Esophagus muscularis mucosa (tissue), 4 donors: ENCODE results near the gene ETV7. TPM values are rescaled to one million over a fixed set of nuclear protein-coding genes. Genes with fewer than 3 reads are reported as not detected.
"Not testable (repeated sequence)": the region's sequence is repeated elsewhere in the genome, so short reads cannot be mapped to it uniquely, and the experiment has no call there.

Source experiments
- DNase-seq: peaks from one replicate; pipeline ENCODE4 v3.0.0-alpha.2; 2017; ENCODE audit errors: extremely low spot score
- H3K27ac ChIP-seq, 4 donors: fragments of 200-600 bp; sonication (generic); replicated peaks in 1 of 4; 1 replicate in 3 of 4; 2 replicates in 1 of 4; pipeline ENCODE4 v1.5.1; 2016 to 2019; ENCODE audit warnings: mild to moderate bottlenecking in 1 of 4
- H3K27me3 ChIP-seq, 4 donors: fragments of 200-600 bp; sonication (generic); one replicate each; pipeline versions ENCODE4 v1.5.1 to v1.6.0; 2016 to 2019
- H3K36me3 ChIP-seq, 4 donors: fragments of 200-600 bp; sonication (generic); one replicate each; pipeline ENCODE4 v1.5.1; 2016 to 2019
- H3K4me1 ChIP-seq, 4 donors: fragments of 200-600 bp; sonication (generic); one replicate each; pipeline ENCODE4 v1.5.1; 2016 to 2019
- H3K4me3 ChIP-seq, 4 donors: fragments of 200-600 bp; sonication (generic); 1 replicate in 2 of 4; 2 replicates in 2 of 4; pipeline ENCODE4 v1.5.1; 2016 to 2019; ENCODE audit warnings: mild to moderate bottlenecking in 4 of 4, moderate library complexity in 1 of 4
- H3K9me3 ChIP-seq, 4 donors: fragments of 200-600 bp; sonication (generic); 1 replicate in 3 of 4; 2 replicates in 1 of 4; pipeline ENCODE4 v1.5.1; 2016 to 2019
- EP300 ChIP-seq: sonication (generic); formaldehyde crosslinking; IDR thresholded peaks from one replicate; pipeline ENCODE4 v1.6.1; 2017; ENCODE audit warnings: antibody characterized with exemption
- POLR2A ChIP-seq: fragments of 450-650 bp; IDR thresholded peaks from one replicate; pipeline ENCODE4 v1.6.1; 2017; ENCODE audit warnings: antibody characterized with exemption, moderate library complexity, mild to moderate bottlenecking, low read depth
- POLR2AphosphoS5 ChIP-seq, 2 donors: sonication (generic); formaldehyde crosslinking; IDR thresholded peaks; one replicate each; pipeline ENCODE4 v1.6.1; 2017; ENCODE audit warnings: antibody characterized with exemption in 2 of 2
- WGBS: methylation state at CpG from one replicate; pipeline ENCODE4 v1.1.5; 2018; 5-methylcytosine and 5-hydroxymethylcytosine counted together
- intact Hi-C: fragments of 100-400 bp; cut with DNase I; formaldehyde crosslinking; loops from one replicate; pipeline ENCODE4 v1.15.1; 2023
- total RNA-seq, 4 donors: library from RNA; depleted of rRNA; stranded (reverse); fragments of >200 nt; gene quantifications; one replicate each; pipeline versions ENCODE4 v1.1.0 to v1.2.1, GENCODE V29; 2016
- TF ChIP-seq, protein P1 (sequence below), 3 experiments: fragments of 200-600 bp in 2 of 3; fragments of 450-650 bp in 1 of 3; sonication (generic) in 2 of 3; IDR thresholded peaks; one replicate each; pipeline ENCODE4 v1.5.1; 2017 to 2019; ENCODE audit warnings: antibody characterized with exemption in 3 of 3, mild to moderate bottlenecking in 2 of 3, moderate library complexity in 1 of 3

Gene ETV7
- total RNA-seq, 4 donors from 2014 or later: 0.71 to 1.5 TPM; not detected in 2

DNA sequence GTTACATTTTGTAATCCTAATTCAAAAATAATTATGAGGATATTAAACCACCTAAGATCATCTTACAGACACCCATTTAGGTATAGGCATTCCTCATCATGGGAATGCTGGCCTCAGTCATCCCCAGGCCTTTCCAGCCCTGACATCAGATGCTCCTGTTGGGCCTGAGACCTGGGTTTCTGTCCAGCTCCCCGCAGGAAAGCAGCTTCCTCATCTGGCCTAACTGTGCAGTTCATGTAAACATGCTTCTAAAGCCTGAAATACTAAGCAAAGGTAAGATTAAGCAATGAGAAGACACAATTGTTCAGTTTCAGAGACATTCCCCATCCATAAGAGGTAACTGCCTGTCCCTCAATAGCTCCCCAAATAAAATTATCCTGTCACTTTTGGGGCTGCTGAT is 19.0 kb downstream of the ETV7 start:
- no peak for TF ChIP-seq EP300
- no peak for TF ChIP-seq POLR2AphosphoS5 (IDR thresholded peaks at IDR 0.05)
- TF ChIP-seq POLR2A: no peak
- TF ChIP-seq, protein P1, sequence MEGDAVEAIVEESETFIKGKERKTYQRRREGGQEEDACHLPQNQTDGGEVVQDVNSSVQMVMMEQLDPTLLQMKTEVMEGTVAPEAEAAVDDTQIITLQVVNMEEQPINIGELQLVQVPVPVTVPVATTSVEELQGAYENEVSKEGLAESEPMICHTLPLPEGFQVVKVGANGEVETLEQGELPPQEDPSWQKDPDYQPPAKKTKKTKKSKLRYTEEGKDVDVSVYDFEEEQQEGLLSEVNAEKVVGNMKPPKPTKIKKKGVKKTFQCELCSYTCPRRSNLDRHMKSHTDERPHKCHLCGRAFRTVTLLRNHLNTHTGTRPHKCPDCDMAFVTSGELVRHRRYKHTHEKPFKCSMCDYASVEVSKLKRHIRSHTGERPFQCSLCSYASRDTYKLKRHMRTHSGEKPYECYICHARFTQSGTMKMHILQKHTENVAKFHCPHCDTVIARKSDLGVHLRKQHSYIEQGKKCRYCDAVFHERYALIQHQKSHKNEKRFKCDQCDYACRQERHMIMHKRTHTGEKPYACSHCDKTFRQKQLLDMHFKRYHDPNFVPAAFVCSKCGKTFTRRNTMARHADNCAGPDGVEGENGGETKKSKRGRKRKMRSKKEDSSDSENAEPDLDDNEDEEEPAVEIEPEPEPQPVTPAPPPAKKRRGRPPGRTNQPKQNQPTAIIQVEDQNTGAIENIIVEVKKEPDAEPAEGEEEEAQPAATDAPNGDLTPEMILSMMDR (IDR thresholded peaks at IDR 0.05): no peak
- whole genome bisulfite sequencing: 50% methylated on average over 1 of the region's 1 CpG
- Histone ChIP-seq H3K36me3 (no peaks in the 10 kb centered on the region), H3K4me1 (no peaks in the 10 kb centered on the region), H3K4me3 (no peak overlapping the region), H3K27ac (no peak overlapping the region), H3K9me3 (no peaks in the 10 kb centered on the region), H3K27me3 (peaks cover 0 to 8% (median 0%) of the 10 kb centered on the region in 4 donors)
- intact Hi-C loops: loop anchor here (10.0 kb wide), 1 partner anchor 344 kb away; the partner anchor contains the start of genes MAPK14 and SLC26A8
- no peak for DNase-seq

DNA sequence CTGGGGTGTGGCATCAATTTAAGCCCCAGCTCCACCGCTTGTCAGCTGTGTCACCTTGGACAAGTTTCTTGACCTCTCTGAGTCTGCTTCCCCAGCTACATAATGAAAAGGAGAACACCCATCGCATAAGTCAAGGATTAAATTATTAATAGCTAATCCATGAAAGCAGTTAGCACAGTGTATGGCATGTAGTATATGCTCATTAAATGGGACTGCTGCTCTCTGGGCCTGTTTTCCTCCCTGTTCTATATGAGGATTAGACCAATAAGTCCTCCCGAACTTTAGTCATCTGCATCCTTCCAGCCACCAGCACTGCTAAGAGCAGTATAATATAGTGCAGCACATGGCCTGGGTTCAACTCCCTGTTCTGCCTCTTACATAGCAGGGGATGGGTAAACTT is 19.7 kb downstream of the ETV7 start:
- intact Hi-C loops: loop anchor here (10.0 kb wide), 1 partner anchor 343 kb away; the partner anchor contains the start of genes MAPK14 and SLC26A8
- Histone ChIP-seq H3K27ac (no peak overlapping the region), H3K27me3 (peaks cover 0 to 8% (median 0%) of the 10 kb centered on the region in 4 donors), H3K4me1 (no peaks in the 10 kb centered on the region), H3K9me3 (no peaks in the 10 kb centered on the region), H3K4me3 (no peak overlapping the region), H3K36me3 (no peaks in the 10 kb centered on the region)
- WGBS: 90% methylated on average over 3 of the region's 3 CpGs
- TF ChIP-seq, protein P1 (IDR thresholded peaks at IDR 0.05): no peak
- TF ChIP-seq POLR2A (no peak), EP300 (no peak), POLR2AphosphoS5 (IDR thresholded peaks at IDR 0.05) (no peak)
- DNase-seq: no peak

DNA sequence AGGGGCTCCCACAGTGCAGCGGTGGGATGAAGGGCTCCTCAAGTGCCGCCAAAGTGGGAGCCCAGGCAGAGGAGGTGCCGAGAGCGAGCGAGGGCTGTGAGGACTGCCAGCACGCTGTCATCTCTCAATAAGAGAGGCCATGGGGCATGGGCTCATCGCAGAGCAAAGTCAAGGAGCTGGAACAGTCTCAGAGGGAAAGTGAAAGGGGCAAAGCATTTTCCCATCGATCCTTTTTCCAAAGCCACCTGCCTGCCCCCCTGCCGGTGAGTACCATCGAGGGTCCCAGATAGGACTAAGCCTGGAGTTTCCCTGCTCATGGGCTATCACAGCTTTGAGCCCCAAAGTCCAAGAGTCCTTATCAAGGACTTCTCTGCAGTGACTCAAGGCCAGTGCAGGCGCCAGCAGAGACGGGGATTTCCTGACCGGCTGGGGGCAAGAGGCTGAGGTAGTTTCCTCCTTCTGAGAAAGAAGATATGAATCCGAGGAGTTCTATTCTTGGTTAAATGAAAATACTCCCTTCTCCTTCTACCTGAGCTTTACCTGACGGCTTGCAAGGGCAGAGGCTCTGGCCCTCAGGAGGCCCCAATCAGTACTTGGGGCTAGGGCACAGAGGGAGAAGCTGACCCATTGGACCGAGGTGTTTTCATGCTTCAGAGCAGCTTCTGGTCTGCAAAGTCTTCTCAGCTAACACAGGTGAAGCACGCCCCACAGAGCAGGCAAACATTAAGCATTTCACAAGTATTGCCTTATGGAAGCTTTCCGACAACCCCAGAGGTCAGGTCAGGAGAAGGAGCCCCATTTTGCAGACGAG is 22.6 kb downstream of the ETV7 start:
- H3K27me3 ChIP-seq: no peaks in the 10 kb centered on the region
- WGBS: 86% methylated on average over 13 of the region's 19 CpGs
- no peak overlapping the region for H3K27ac ChIP-seq
- no peak for DNase-seq
- no peak overlapping the region for H3K4me3 ChIP-seq
- H3K36me3 ChIP-seq: no peaks in the 10 kb centered on the region
- TF ChIP-seq POLR2AphosphoS5 (IDR thresholded peaks at IDR 0.05) (no peak), POLR2A (no peak), EP300 (no peak)
- TF ChIP-seq, protein P1 (IDR thresholded peaks at IDR 0.05): no peak
- H3K9me3 ChIP-seq: no peaks in the 10 kb centered on the region
- intact Hi-C loops: loop anchor here (10.0 kb wide), 1 partner anchor 340 kb away; the partner anchor contains the start of genes MAPK14 and SLC26A8
- H3K4me1 ChIP-seq: peaks cover 6 to 9% (median 9%) of the 10 kb centered on the region in 4 donors

DNA sequence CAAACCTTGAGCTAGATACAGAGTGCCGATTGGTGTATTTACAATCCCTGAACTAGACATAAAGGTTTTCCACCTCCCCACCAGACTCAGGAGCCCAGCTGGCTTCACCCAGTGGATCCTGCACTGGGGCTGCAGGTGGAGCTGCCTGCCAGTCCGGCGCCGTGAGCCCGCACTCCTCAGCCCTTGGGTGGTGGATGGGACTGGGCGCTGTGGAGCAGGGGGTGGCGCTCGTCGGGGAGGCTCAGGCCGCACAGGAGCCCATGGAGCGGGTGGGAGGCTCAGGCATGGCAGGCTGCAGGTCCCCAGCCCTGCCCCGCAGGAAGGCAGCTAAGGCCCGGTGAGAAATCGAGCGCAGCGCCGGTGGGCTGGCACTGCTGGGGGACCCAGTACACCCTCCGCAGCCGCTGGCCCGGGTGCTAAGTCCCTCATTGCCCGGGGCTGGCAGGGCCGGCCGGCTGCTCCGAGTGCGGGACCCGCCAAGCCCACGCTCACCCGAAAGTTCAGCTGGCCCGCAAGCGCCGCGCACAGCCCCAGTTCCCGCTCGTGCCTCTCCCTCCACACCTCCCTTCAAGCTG is 23.3 kb downstream of the ETV7 start:
- peaks cover 6 to 14% (median 11%) of the 10 kb centered on the region in 4 donors for H3K4me1 ChIP-seq
- 94% methylated on average over 28 of the region's 34 CpGs for WGBS
- not testable (repeated sequence) for H3K27ac ChIP-seq, DNase-seq, H3K9me3 ChIP-seq, H3K27me3 ChIP-seq, H3K4me3 ChIP-seq, H3K36me3 ChIP-seq
- intact Hi-C loops: loop anchor here (10.0 kb wide), 1 partner anchor 339 kb away; the partner anchor contains the start of genes MAPK14 and SLC26A8

DNA sequence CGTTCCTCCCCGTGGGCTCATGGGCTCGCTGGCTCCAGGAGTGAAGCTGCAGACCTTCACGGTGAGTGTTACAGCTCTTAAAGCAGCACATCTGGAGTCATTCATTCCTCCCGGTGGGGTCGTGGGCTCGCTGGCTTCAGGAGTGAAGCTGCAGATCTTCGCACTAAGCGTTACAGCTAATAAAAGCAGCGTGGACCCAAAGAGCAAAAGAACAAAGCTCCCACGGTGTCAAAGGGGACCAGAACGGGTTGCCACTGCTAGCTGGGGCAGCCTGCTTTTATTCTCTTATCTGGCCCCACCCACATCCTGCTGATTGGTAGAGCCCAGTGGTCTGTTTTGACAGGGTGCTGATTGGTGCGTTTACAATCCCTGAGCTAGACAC is 24.1 kb downstream of the ETV7 start:
- H3K27ac ChIP-seq, H3K27me3 ChIP-seq, H3K9me3 ChIP-seq, H3K4me3 ChIP-seq, H3K36me3 ChIP-seq, DNase-seq: not testable (repeated sequence)
- intact Hi-C loops: loop anchor here (10.0 kb wide), 1 partner anchor 339 kb away; the partner anchor contains the start of genes MAPK14 and SLC26A8
- H3K4me1 ChIP-seq: peaks cover 8 to 22% (median 18%) of the 10 kb centered on the region in 4 donors
- 88% methylated on average over 13 of the region's 13 CpGs for WGBS
